ENCODE data around the gene ARL6IP6. TPM values are rescaled to one million over a fixed set of nuclear protein-coding genes. Genes with fewer than 3 reads are reported as not detected.

The ARL6IP6 gene
- total and polyA plus RNA-seq, 4 donors = 7.5 to 17.9 (median 12.3) TPM

DNA sequence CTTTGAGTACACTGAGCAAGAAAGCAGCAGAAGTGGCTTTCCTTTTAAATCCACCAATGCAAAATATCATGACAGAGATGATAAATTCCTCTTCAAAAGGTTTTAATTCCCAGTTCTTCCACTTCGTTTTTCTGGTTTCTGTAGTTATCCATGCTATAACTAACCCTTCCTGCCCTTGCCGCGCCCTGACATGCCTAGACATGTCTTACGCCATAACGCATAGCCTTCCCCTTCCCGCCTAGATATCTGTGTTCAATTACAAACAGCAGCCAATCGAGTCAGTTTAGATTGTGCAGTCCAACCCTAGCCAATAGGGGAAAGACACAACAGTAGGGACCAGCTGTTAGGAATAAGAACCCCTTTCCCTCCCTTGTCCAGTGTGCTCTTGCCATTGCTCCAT, 17.2 kb upstream of the ARL6IP6 start:
- ATAC-seq (ENCODE audit: insufficient read depth, low FRiP score) (no peak), DNase-seq (no peak)
- Histone ChIP-seq H3K4me1 (ENCODE audit: control insufficient read depth in 5 of 5, insufficient read depth in 5 of 5, low read length in 5 of 5) (peaks cover 0 to 7% (median 0%) of the 10 kb centered on the region in 5 donors), H3K27ac (ENCODE audit: low read depth in 1 of 2, low read length in 1 of 2) (no peak overlapping the region), H3K27me3 (ENCODE audit: control insufficient read depth in 3 of 3, insufficient read depth in 3 of 3, low read length in 2 of 3) (no peaks in the 10 kb centered on the region), H3K4me3 (no peak overlapping the region), H3K9me3 (ENCODE audit: control insufficient read depth in 4 of 4, insufficient read depth in 3 of 4, low read length in 3 of 4) (peaks cover 0 to 3% (median 0%) of the 10 kb centered on the region in 4 donors), H3K36me3 (ENCODE audit: control insufficient read depth in 4 of 4, insufficient read depth in 4 of 4, low read length in 4 of 4) (peaks cover 0 to 6% (median 3%) of the 10 kb centered on the region in 4 donors), H3K9ac (ENCODE audit: insufficient read depth in 1 of 2, low read length in 2 of 2) (no peak overlapping the region)
- 97 to 98% methylated on average over 7 of the region's 7 CpGs for WGBS, 2 donors
- TF ChIP-seq, protein P1, sequence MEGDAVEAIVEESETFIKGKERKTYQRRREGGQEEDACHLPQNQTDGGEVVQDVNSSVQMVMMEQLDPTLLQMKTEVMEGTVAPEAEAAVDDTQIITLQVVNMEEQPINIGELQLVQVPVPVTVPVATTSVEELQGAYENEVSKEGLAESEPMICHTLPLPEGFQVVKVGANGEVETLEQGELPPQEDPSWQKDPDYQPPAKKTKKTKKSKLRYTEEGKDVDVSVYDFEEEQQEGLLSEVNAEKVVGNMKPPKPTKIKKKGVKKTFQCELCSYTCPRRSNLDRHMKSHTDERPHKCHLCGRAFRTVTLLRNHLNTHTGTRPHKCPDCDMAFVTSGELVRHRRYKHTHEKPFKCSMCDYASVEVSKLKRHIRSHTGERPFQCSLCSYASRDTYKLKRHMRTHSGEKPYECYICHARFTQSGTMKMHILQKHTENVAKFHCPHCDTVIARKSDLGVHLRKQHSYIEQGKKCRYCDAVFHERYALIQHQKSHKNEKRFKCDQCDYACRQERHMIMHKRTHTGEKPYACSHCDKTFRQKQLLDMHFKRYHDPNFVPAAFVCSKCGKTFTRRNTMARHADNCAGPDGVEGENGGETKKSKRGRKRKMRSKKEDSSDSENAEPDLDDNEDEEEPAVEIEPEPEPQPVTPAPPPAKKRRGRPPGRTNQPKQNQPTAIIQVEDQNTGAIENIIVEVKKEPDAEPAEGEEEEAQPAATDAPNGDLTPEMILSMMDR (IDR thresholded peaks at IDR 0.05; ENCODE audit: control extremely low read depth, extremely low read depth) = no peak

DNA sequence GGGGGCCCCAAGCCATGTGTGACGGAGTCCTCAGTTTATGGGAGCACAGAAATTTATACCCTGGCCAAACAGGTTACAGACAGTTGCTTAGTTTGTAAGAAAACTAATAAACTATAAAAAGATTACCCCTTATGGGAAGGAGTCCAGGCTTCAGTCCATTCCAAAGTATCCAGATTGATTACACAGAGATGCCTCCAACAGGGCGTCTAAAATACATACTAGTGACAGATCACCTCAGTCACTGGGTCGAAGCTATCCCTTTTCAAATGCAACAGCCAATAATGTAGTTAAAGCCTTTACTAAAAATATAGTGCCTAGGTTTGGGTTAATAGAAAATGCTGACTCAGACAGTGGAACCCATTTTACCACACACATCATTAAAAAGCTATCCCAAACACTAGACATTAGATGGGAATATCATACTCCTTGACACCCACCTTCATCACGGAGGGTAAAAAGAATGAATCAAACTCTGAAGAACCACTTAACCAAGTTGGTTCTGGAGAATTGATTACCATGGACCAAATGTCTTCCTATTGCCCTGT, 11.9 kb upstream of the ARL6IP6 start:
- TF ChIP-seq, protein P1 (IDR thresholded peaks at IDR 0.05; ENCODE audit: control extremely low read depth, extremely low read depth) = no peak
- WGBS, 2 donors = 93 to 94% methylated on average over 4 of the region's 4 CpGs
- ATAC-seq (ENCODE audit: insufficient read depth, low FRiP score) (no peak), DNase-seq (no peak)
- Histone ChIP-seq H3K4me1 (ENCODE audit: control insufficient read depth in 5 of 5, insufficient read depth in 5 of 5, low read length in 5 of 5) (peaks cover 0 to 7% (median 0%) of the 10 kb centered on the region in 5 donors), H3K9me3 (ENCODE audit: control insufficient read depth in 4 of 4, insufficient read depth in 3 of 4, low read length in 3 of 4) (peaks cover 0 to 3% (median 0%) of the 10 kb centered on the region in 4 donors), H3K9ac (ENCODE audit: insufficient read depth in 1 of 2, low read length in 2 of 2) (no peak overlapping the region), H3K27ac (ENCODE audit: low read depth in 1 of 2, low read length in 1 of 2) (no peak overlapping the region), H3K36me3 (ENCODE audit: control insufficient read depth in 4 of 4, insufficient read depth in 4 of 4, low read length in 4 of 4) (peaks cover 0 to 24% (median 9%) of the 10 kb centered on the region in 4 donors), H3K27me3 (ENCODE audit: control insufficient read depth in 3 of 3, insufficient read depth in 3 of 3, low read length in 2 of 3) (no peaks in the 10 kb centered on the region), H3K4me3 (no peak overlapping the region)

DNA sequence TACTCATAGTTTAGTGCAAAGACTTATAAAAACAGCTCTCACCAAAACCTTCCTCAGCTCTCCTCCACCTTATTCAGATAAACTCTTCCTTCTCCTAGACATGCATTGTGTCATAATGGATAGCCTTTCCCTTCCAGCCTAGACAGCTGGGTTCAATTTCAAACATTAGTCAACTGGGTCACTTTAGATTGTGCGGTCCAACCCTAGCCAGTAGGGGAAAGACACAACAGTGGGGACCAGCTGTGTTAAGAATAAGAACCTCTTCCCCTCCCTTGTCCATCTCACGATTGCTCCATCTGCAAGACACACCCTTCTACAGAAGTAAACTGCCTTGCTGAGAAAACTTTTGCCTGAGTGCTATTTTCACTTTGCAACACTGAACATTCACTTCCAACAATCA, 9.7 kb upstream of the ARL6IP6 start:
- 94 to 97% methylated on average over 2 of the region's 2 CpGs for WGBS, 2 donors
- H3K4me3 ChIP-seq = no peak overlapping the region
- H3K4me1 ChIP-seq (ENCODE audit: control insufficient read depth in 5 of 5, insufficient read depth in 5 of 5, low read length in 5 of 5) = peaks cover 0 to 4% (median 0%) of the 10 kb centered on the region in 5 donors
- TF ChIP-seq, protein P1 (IDR thresholded peaks at IDR 0.05; ENCODE audit: control extremely low read depth, extremely low read depth) = no peak
- H3K27me3 ChIP-seq (ENCODE audit: control insufficient read depth in 3 of 3, insufficient read depth in 3 of 3, low read length in 2 of 3) = no peaks in the 10 kb centered on the region
- no peak for ATAC-seq (ENCODE audit: insufficient read depth, low FRiP score)
- no peak overlapping the region for H3K9ac ChIP-seq (ENCODE audit: insufficient read depth in 1 of 2, low read length in 2 of 2)
- DNase-seq = no peak
- H3K27ac ChIP-seq (ENCODE audit: low read depth in 1 of 2, low read length in 1 of 2) = no peak overlapping the region
- peaks cover 3 to 30% (median 13%) of the 10 kb centered on the region in 4 donors for H3K36me3 ChIP-seq (ENCODE audit: control insufficient read depth in 4 of 4, insufficient read depth in 4 of 4, low read length in 4 of 4)
- H3K9me3 ChIP-seq (ENCODE audit: control insufficient read depth in 4 of 4, insufficient read depth in 3 of 4, low read length in 3 of 4) = no peaks in the 10 kb centered on the region

DNA sequence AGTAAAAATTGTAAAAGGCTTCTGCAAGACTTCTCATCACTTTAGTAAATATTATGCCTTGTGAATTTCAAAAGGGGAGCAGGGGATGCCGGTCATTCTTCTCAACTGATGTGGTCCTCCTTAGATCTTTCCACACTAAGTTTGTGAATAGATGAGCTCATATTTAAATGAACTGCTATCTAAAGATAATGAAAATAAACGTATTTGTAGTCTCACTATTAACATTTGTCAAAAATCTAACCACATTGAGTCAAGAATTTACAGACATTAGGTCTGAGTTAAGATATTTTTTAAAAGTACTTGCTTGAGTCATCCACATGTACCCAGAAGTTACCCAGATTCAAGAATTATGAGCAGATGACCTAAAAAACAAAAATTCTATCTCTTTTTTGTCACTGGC, 7.7 kb upstream of the ARL6IP6 start:
- 78 to 99% methylated on average over 2 of the region's 2 CpGs for WGBS, 2 donors
- TF ChIP-seq, protein P1 (IDR thresholded peaks at IDR 0.05; ENCODE audit: control extremely low read depth, extremely low read depth) = no peak

More for the DNA sequence above, 7.7 kb upstream of the ARL6IP6 start:
- H3K27ac ChIP-seq (ENCODE audit: low read depth in 1 of 2, low read length in 1 of 2) = no peak overlapping the region
- H3K9me3 ChIP-seq (ENCODE audit: control insufficient read depth in 4 of 4, insufficient read depth in 3 of 4, low read length in 3 of 4) = no peaks in the 10 kb centered on the region
- no peaks in the 10 kb centered on the region for H3K27me3 ChIP-seq (ENCODE audit: control insufficient read depth in 3 of 3, insufficient read depth in 3 of 3, low read length in 2 of 3)
- no peak overlapping the region for H3K4me3 ChIP-seq
- no peak overlapping the region for H3K9ac ChIP-seq (ENCODE audit: insufficient read depth in 1 of 2, low read length in 2 of 2)
- peaks cover 0 to 2% (median under 1%) of the 10 kb centered on the region in 5 donors for H3K4me1 ChIP-seq (ENCODE audit: control insufficient read depth in 5 of 5, insufficient read depth in 5 of 5, low read length in 5 of 5)
- ATAC-seq (ENCODE audit: insufficient read depth, low FRiP score) = no peak
- DNase-seq = no peak
- peaks cover 3 to 39% (median 13%) of the 10 kb centered on the region in 4 donors for H3K36me3 ChIP-seq (ENCODE audit: control insufficient read depth in 4 of 4, insufficient read depth in 4 of 4, low read length in 4 of 4)

Measured in lung (tissue), 12 donors.